ENCODE measurements around the gene FYN.

GRCh38 chr6:111842891-111843290 is 30.4 kb downstream of the FYN start:
- TF ChIP-seq TP53 (CRISPR knock-in tag; conservative IDR thresholded peaks at IDR 0.05) = no peak
- no peak for TF ChIP-seq NFYB (CRISPR knock-in tag; IDR thresholded peaks at IDR 0.05)
- no peak for TF ChIP-seq ETS1 (CRISPR knock-in tag; IDR thresholded peaks at IDR 0.05)
- no peak for TF ChIP-seq ZBTB2 (CRISPR knock-in tag; IDR thresholded peaks at IDR 0.05; ENCODE audit: low read depth)
- TF ChIP-seq EZH2 (conservative IDR thresholded peaks at IDR 0.05; ENCODE audit: low read depth, low read length) = no peak
- no peak for TF ChIP-seq SMAD9 (CRISPR knock-in tag; IDR thresholded peaks at IDR 0.05)
- no peak for TF ChIP-seq DBP (CRISPR knock-in tag; IDR thresholded peaks at IDR 0.05; ENCODE audit: not compliant biosample characterization)
- no peak for TF ChIP-seq ATF3 (CRISPR knock-in tag; IDR thresholded peaks at IDR 0.05)
- TF ChIP-seq NFE2L2 (IDR thresholded peaks at IDR 0.05; ENCODE audit: low read length) = peak; percentile 71; the same call in 1 of the 2 replicates
- TF ChIP-seq ZUFSP (CRISPR knock-in tag; IDR thresholded peaks at IDR 0.05; ENCODE audit: borderline replicate concordance) = no peak
- no peak for TF ChIP-seq CTCF (CRISPR knock-in tag; IDR thresholded peaks at IDR 0.05)
- no peak for TF ChIP-seq ZNF3 (CRISPR knock-in tag; IDR thresholded peaks at IDR 0.05)
- no peak for TF ChIP-seq JUND (CRISPR knock-in tag; IDR thresholded peaks at IDR 0.05)

Measured in HepG2 (cell line).